Measurements from ENCODE around the gene GPR176. TPM values are rescaled to one million over a fixed set of nuclear protein-coding genes. Genes with fewer than 3 reads are reported as not detected.

The GPR176 gene
- total RNA-seq, 1 experiment from 2014 or later = 9.8 TPM

- BruUV-seq (replicated peaks) = no TSS peak
- intact Hi-C loops (cut with micrococcal nuclease; ENCODE audit: unreplicated experiment) = loop anchor here (1.0 to 2.0 kb wide), 2 partner anchors 34 to 89 kb away; partner anchors contain the start of gene GPR176
Measured at GRCh38 chr15:39887211-39887610, 32.9 kb downstream of the GPR176 start.

GRCh38 chr15:39886418-39886817 is 33.6 kb downstream of the GPR176 start:
- BruUV-seq (replicated peaks) = no TSS peak
- CTCF ChIA-PET = no interaction called here
- no peak overlapping the region for H3K4me3 ChIP-seq (ENCODE audit: low read depth, low read length)

More at GRCh38 chr15:39887211-39887610, 32.9 kb downstream of the GPR176 start:
- DNase-seq = no peak
- TF ChIP-seq CTCF (IDR thresholded peaks at IDR 0.05; ENCODE audit: insufficient read depth in 1 of 2, low read depth in 1 of 2, low read length in 1 of 2, severe bottlenecking in 1 of 2, unreplicated experiment in 1 of 2) = no peak
- Mint-ChIP-seq H3K36me3 (ENCODE audit: insufficient read depth, unreplicated experiment) (peaks cover 10% of the 10 kb centered on the region), H3K9me3 (ENCODE audit: unreplicated experiment) (no peaks in the 10 kb centered on the region), H3K4me3 (ENCODE audit: unreplicated experiment) (no peak overlapping the region), H3K27me3 (ENCODE audit: insufficient read depth, unreplicated experiment) (no peaks in the 10 kb centered on the region), H3K4me1 (ENCODE audit: low read depth, unreplicated experiment) (peaks cover 23% of the 10 kb centered on the region), H3K27ac (ENCODE audit: unreplicated experiment) (no peak overlapping the region)
- no peaks in the 10 kb centered on the region for H3K9me3 ChIP-seq
- no peak overlapping the region for H3K4me3 ChIP-seq (ENCODE audit: low read depth, low read length)
- H3K36me3 ChIP-seq (ENCODE audit: control insufficient read depth, insufficient read depth, low read length) = no peaks in the 10 kb centered on the region
- ChIA-PET POLR2A (no interaction called here), CTCF (interaction anchor here (0.6 to 2.3 kb wide), 11 partner anchors 10 to 151 kb away, joined by 3 to 31 read pairs (median 3); partner anchors contain the start of genes EIF2AK4, FSIP1, GPR176 and SRP14)
- no peaks in the 10 kb centered on the region for H3K27me3 ChIP-seq (replicated peaks; ENCODE audit: control insufficient read depth, insufficient read depth, low read length)
- H3K4me1 ChIP-seq = peaks cover 50% of the 10 kb centered on the region

GRCh38 chr15:39885099-39885777 is 34.8 kb downstream of the GPR176 start:
- no peaks in the 10 kb centered on the region for H3K27me3 ChIP-seq (replicated peaks; ENCODE audit: control insufficient read depth, insufficient read depth, low read length)
- peaks cover 20% of the 10 kb centered on the region for H3K4me1 Mint-ChIP-seq (ENCODE audit: low read depth, unreplicated experiment)
- POLR2A ChIA-PET = no interaction called here
- no peak overlapping the region for H3K4me3 Mint-ChIP-seq (ENCODE audit: unreplicated experiment)
- peaks cover 31% of the 10 kb centered on the region for H3K4me1 ChIP-seq
- CTCF ChIA-PET = no interaction called here
- H3K9me3 Mint-ChIP-seq (ENCODE audit: unreplicated experiment) = no peaks in the 10 kb centered on the region
- H3K27me3 Mint-ChIP-seq (ENCODE audit: insufficient read depth, unreplicated experiment) = no peaks in the 10 kb centered on the region
- BruUV-seq (replicated peaks) = no TSS peak
- no peaks in the 10 kb centered on the region for H3K36me3 ChIP-seq (ENCODE audit: control insufficient read depth, insufficient read depth, low read length)
- no peaks in the 10 kb centered on the region for H3K9me3 ChIP-seq
- H3K27ac Mint-ChIP-seq (ENCODE audit: unreplicated experiment) = no peak overlapping the region
- no peak for TF ChIP-seq CTCF (IDR thresholded peaks at IDR 0.05; ENCODE audit: insufficient read depth in 1 of 2, low read depth in 1 of 2, low read length in 1 of 2, severe bottlenecking in 1 of 2, unreplicated experiment in 1 of 2)
- peaks cover 10% of the 10 kb centered on the region for H3K36me3 Mint-ChIP-seq (ENCODE audit: insufficient read depth, unreplicated experiment)
- no peak for DNase-seq
- no peak overlapping the region for H3K4me3 ChIP-seq (ENCODE audit: low read depth, low read length)
- intact Hi-C loops (cut with micrococcal nuclease; ENCODE audit: unreplicated experiment) = no loop called here

More at GRCh38 chr15:39886418-39886817, 33.6 kb downstream of the GPR176 start:
- H3K4me1 ChIP-seq = peaks cover 42% of the 10 kb centered on the region
- no peaks in the 10 kb centered on the region for H3K36me3 ChIP-seq (ENCODE audit: control insufficient read depth, insufficient read depth, low read length)
- no peak overlapping the region for H3K27ac Mint-ChIP-seq (ENCODE audit: unreplicated experiment)
- POLR2A ChIA-PET = no interaction called here
- H3K4me1 Mint-ChIP-seq (ENCODE audit: low read depth, unreplicated experiment) = peaks cover 23% of the 10 kb centered on the region
- no peak for TF ChIP-seq CTCF (IDR thresholded peaks at IDR 0.05; ENCODE audit: insufficient read depth in 1 of 2, low read depth in 1 of 2, low read length in 1 of 2, severe bottlenecking in 1 of 2, unreplicated experiment in 1 of 2)
- no peak for DNase-seq
- H3K36me3 Mint-ChIP-seq (ENCODE audit: insufficient read depth, unreplicated experiment) = peaks cover 10% of the 10 kb centered on the region
- H3K27me3 ChIP-seq (replicated peaks; ENCODE audit: control insufficient read depth, insufficient read depth, low read length) = no peaks in the 10 kb centered on the region
- H3K27me3 Mint-ChIP-seq (ENCODE audit: insufficient read depth, unreplicated experiment) = no peaks in the 10 kb centered on the region
- no peaks in the 10 kb centered on the region for H3K9me3 Mint-ChIP-seq (ENCODE audit: unreplicated experiment)
- intact Hi-C loops (cut with micrococcal nuclease; ENCODE audit: unreplicated experiment) = loop anchor here (2.0 kb wide), 1 partner anchor 34 kb away; the partner anchor contains the start of gene GPR176
- H3K9me3 ChIP-seq = no peaks in the 10 kb centered on the region
- no peak overlapping the region for H3K4me3 Mint-ChIP-seq (ENCODE audit: unreplicated experiment)
